SW480 (cell line): ENCODE data around the gene ERI3.

ENCODE experiments used
- DNase-seq: peaks from one replicate; pipeline ENCODE4 v3.0.0-alpha.2; 2016; ENCODE audit warnings: low spot score

The ERI3 gene

DNA sequence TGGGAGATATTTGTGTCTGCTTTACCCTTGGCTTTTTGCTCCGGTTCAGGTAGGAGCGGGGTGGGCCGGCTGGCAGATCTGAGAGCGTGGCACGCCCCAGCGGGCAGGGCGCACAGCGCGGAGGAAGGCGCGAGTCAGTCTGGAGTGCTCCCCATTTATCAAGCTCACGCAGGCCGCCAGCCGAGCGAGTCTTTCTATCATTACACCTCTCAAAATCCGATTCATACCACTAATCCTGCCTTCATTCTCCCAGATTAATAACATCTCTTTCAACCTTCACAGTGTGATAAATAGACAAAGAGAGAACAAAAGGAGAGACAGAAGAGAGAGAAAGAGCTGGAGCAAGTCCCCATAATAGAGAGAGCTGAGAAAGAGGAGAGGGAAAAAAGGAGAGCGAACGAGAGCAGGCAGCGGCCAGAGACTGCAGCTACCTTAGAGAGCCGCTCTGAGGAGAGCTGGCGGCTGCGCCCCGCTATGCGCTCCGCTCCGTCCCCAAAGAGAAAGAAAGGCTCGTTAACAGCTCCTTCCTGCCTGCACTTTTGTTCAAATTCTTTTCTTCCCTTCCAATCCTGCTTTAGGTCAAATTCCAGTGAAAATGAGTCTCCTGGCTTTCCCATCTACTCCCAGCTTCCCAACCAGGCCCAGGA lies 93.8 kb downstream of the ERI3 start:
- DNase-seq, result no peak

DNA sequence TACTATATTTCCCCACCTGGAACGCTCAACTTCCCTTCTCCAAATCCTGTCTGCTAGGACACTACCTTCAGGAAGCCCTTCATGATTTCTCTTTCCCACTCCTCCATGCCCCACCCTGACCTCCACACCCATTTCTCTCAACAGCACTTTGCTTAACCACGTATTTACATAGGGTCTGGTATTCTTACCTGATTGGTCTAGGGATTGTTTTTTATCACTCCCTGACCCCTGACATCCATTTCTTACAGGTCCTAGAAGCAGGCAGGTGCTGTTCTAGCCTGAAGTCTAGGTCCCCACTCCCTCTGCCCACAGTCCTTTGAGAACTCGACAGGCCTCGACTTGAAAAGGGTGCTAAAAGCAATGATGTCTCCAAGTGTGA lies 94.3 kb downstream of the ERI3 start:
- DNase-seq, result peak; percentile 15

DNA sequence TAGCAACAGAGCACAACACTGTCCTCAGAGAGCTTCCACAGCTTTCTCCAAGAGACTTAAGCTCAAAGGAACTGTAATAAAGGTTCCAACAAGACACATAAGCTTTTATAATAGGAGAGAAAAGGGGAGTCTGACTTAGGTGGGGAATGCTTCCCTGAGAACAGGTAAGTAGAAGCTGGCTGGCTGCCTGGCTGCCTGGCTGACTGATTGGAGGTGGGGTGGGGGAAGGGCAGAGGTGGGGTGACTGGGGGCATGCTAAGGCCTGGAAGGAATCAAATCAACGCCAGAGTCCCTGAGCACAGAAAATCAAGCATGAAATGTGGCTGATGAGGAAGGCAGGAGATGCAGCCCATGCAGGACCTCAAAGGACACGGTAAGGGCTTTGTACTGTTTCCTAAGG lies 96.0 kb downstream of the ERI3 start:
- no peak for DNase-seq

DNA sequence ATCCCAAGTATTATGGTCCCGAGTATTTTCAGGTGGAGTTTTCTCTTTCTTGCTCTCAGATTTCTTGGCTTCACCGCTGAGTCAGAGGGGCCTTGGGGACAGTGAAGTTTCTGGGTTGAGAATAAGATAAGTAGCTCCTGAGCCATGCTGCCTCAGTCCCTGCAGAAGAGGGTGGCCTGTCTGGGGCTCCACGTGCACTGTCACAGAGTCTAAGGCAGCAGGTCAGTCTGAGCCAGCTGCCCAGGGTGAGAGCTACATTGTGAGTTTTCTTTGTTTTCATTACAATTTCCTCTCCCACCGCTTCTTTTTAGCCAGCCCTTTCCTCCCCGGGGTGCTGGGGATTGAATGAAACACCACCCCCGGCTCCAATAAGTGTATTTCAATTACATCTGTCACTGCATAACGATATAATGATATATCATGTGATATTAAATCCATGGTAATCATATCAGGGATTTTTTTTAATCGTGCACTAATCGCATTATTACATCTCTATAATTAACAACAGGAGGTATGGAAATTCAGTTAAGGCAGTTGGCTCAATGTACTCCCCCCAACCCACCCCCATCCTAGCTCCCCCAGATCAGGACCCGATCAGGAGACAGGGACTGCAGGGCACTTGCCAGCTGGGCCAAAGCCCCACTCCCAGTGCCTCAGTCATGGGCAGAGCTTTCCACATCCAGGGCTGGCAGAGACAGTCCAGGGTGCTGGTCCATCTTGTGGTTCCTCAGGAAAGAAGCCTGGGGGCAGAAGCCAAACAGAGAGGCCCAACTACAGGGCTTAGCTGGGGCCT lies 98.1 kb downstream of the ERI3 start:
- DNase-seq, result no peak

DNA sequence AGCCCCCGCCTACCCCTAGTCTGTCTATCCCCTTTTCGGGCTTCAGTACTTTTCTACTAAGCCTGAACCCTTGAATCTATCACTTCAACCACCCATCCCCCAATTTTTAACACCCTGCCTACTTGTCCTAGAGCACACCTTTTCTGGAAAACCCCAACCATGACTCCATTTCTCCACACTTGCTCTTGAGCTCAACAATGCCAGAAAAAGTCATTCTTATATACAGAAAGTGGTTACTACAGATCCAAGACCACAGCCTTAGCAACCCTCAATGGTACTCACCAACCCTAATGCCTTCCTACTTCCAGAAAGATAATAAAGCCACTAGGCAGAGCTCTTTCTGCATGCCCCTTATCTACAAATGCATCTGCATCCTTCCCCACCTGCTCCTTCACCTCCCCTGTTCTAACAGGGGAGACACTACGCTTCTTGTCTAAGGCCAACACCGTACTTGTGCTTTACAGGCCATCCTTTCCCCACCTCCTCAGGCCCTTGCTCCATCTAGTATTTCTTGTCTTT lies 100.6 kb downstream of the ERI3 start:
- DNase-seq, result no peak

DNA sequence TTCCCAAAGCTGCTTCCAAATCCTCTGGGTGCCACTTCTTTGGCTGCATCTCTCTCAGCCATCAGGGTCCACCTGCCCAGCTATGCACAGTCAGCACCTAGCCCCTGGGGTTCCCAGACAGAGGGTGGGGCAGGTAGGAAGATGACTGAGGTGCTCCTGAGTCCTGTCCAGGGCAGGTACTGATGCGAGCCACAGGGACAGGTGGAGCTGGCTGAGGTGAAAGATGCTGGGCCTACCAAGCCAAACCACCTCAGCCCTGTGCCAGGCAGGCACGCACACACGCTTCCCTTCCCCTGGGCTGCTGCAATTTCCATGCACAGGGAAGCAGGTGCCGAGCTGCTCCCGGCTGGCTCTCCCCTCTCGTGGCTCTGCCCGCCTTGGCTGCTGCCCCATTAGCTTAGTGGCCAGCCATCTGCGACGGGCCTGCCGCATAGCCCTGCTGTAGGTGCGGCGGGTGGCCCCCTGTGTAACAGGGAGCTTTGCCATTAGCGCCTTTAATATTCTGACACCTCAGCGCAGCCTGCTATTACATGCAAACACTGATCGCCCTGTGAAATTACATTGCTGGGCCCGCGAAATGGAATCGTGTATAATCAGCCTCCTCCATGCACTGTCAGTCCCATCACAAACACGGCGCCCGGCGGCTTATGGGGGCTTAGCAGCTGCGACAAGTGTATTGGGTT lies 102.9 kb downstream of the ERI3 start:
- DNase-seq, result no peak

DNA sequence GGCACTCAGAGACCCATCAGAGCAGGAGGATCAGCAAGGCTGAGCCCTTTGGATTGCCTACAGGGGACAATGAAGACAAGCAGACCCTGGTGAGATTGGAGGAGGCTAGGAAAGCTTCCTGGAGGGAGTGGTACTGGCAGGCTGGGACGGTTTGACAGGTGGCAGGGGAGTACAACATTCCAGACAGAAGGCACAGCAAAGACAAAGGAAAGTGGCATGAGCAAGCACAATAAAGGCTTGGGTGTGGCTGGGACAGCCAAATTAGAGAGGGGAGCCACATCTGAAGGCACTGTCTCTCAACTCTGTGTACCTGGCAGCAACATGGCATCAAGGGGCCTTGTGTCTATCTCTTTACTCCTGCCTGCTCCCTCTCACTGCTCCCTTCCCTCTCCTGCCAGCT lies 103.6 kb downstream of the ERI3 start:
- DNase-seq, result peak; percentile 21

DNA sequence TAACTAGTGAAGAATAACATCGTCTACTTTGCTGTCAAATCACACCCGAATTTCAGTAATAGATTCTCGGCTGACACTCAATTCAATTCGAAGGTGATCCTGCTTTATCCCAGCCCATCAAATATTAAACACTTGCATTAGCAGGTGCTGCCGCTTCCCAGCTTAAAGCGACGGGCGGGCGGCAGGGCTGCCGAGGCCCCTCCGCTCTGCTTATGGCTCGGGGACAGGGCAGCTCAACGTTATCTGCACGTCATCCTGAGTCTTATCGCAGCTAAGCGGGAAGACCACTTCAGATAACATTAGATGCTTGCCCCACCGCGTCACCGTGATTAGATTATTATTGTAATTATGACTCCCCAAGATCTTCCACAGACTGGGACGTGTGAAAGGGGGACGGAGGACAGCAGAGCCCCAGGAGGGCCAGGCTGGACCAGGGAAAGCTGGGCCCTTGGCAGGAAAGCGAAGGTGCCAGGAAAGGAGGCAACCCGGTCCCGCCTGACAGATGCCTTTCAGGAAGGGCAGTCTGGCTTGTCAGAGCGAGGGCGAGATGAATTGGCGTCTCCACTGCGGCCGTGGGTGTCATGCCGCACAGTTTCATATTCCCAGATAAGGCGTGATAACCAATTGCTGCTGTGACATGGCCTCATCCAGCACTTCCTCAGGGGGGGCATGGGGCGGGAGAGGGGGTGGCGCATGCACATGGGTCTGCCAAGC lies 104.8 kb downstream of the ERI3 start:
- no peak for DNase-seq

DNA sequence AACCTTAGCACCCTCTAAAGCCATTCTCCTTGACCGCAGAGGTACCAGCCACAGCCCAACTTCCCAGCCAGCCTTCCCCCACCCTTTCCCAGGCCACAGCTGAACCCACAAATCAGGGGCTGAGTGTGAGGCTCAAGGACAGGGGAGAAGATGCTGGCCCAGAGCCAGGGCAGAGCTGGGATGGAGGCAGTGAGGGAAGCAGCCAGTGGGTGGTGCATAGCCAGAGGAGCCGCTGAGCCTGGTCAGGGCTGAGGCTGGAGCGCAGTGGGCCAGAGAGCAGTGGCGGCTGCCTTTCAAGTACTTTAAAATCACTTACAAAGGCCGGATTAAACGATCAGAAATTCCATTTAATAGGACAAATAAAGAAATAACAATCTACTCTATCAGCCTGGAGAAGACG lies 105.5 kb downstream of the ERI3 start:
- DNase-seq, result no peak

DNA sequence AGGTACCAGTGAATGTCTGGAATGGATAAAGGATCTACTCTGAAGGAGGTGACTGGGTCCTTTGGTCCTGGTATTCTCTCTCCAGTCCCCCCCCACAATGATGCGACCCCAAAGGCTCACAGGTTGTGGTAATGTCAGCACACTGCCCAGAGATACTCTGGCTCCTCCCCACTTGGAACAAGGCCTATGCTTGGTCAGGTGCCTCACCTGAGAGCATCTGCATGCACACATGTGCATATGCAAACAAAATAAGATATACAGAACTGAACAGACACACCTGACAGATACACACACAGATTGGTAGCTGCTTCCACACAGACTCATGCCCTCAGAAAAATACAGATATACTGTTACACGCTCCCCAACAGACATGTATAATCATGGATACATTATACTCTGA lies 108.3 kb downstream of the ERI3 start:
- no peak for DNase-seq

DNA sequence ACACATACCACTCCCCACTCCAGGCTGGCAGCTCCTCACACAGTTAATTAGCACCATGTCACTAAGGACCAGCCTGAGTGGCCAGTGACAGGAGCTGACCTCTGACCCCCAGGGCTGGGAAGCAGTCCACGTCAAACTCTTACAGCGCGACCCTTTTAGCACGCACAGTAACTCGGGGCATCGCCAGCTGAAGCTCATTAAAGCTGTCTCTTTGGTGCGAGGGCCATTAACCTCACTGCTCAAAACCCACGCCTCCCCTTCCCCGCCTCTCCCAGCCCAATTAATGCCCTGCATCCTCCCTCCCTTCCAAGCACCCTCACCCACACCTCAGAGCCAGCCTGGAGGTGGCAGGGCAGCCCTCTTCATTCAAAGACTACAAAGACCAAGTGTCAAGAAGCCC lies 110.1 kb downstream of the ERI3 start:
- no peak for DNase-seq

DNA sequence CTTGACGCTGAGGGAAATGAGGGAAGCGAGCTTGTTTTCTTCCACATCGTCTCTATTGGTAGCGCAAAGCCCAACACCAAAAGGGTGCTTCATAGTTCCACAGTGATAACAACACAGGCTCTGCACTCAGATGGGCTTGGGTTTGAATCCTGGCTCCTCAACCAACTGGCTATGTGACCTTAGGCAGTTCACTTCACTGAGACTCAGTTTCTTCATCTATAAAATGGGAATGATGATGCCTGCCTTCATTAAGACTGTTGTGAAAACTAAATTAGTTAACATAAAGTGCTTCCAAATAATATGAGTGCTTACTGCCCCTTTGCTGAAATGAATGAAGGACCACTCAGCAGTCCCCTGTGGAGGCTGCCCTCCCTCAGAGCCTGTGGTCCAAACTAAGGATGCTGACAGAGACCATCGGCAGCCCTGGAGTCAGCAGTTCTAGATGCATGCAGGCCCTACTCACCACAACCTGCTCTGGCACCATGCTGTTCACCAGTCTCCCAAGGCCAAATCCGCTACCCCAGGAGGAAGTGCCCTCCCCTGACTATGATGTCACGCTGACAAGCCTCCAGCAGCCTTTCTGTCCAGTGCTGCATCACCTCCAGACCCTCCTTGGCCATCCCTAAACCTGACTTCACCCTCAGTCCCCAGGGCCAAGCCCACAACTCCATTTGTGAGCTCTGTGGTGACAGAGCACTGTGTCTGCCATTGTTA lies 111.1 kb downstream of the ERI3 start:
- no peak for DNase-seq

DNA sequence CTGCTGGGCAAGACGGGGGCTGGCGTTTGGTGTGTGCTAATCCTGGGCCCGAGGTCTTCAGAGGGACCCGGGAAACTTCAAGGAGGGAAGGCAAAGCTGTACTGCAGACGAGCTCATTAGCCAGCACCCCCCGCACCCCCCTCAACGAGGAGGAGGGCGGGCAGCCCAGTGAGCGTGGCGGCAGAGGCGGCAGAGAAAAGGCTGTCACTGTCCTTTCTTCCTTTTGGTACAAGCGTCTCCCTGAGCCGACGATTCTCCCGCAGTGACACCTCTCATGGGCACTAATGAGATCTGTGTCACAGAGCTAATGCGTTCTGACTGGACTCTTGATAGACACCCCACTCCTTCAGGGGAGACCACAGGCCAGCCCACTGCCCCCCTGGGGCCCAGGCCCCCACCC lies 112.3 kb downstream of the ERI3 start:
- DNase-seq, result no peak

DNA sequence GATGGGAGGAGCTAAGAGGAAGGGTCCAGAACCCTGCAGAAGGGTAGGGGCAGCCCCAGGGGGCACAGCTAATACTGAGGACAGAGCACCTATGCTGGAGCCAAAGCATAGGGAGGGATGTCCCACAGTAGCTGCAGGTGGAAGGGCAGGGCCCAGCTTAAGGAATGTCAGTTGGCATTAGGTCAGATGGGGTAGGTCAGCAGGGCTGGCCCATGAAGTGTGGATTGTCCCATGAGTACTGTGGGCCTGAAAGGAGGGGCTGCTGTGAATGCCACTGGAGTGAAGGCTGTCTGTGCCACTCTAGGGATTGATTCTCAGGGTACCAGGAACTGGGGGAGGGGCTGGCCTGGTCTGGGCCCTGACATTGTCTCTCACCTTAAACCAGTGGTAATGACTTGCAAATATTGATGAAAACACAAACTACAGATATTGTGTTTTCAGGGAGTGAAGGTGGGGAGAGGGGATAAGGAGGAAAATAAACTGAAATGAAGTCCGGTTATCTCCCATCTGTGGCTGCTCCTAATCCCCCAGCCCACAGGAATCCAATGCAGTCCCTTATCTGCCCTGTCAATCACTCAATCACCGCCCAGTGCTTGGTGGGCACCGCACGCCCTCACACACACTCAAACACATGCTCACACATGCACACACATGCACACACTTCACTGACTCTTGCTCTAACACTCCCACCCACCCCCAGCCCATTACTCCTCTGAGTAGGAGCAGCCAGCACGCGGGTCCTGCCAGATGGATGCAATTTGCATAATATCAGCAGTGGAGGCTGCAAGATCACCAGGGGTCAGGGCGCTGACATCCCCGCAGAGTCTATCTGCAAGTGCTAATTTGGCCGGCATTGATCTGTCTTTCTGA lies 114.0 kb downstream of the ERI3 start:
- DNase-seq, result no peak

DNA sequence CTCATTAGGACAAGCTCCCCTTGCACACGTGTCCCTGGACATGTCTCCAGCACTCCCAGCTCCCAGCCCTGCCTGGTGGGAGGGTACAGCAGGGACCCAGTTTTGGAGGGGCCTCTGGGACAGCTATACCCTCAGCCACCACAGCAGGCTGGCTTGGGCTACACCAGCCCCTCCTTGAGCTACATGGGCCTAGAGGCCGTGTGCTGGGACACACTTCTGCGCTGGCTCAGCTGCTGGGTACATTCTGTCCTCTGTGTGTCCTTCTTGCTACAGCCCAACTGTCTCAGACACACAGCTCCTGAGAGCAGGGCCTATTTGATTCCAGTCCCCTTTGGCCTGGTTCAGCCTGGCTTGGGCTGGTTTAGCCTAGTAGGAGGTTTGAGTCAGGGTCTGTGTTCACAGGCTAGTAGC lies 115.1 kb downstream of the ERI3 start:
- no peak for DNase-seq

DNA sequence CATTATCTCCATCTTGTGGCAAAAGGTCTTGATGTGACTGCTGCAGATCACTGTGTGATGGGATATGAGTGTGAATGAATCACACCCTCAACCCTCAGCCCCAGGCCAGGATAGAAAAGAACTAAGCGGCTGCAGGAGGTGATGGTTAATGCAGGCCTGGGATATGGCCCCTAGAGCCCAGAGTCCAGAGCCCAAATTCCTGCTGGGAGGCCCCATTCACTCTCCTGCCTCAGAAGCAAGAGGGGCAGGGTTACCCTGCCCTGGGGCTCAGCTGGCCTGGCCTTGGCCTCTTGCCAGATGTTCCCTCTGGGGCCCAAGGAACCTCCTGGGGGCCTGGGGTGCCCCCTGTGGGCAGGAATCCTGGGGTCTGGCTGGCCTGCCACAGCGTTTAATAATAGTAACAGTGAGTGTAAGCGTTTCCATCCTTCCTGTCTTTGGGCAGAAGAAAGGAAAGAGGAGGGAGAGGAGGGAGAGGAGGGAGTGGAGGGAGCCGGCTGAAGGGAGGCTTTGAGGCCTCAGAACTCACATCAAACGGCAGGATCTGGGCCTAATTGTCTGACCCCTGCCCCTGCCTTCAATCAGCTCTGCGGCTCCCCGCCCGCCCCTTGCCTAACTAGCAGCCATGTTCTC lies 115.6 kb downstream of the ERI3 start:
- DNase-seq, result no peak

DNA sequence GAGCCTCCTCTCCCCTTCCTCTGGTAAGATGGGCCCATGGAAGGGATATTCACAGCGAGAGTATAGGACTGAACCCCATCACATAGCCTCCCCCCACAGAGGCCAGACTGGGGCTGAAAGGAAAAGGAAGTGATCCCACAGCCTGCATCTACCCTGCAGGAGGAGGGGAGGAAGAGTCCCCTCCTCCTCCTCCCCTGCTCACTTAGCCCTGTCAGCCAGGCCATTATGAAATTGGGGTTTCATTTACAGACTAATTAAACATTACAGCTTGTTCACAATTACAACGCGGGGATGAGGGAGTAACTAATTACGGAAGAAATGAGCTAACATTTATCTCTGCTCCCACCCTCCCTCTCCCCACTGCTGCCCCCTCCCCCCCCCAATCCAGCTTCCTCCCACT lies 116.4 kb downstream of the ERI3 start:
- DNase-seq, result no peak

DNA sequence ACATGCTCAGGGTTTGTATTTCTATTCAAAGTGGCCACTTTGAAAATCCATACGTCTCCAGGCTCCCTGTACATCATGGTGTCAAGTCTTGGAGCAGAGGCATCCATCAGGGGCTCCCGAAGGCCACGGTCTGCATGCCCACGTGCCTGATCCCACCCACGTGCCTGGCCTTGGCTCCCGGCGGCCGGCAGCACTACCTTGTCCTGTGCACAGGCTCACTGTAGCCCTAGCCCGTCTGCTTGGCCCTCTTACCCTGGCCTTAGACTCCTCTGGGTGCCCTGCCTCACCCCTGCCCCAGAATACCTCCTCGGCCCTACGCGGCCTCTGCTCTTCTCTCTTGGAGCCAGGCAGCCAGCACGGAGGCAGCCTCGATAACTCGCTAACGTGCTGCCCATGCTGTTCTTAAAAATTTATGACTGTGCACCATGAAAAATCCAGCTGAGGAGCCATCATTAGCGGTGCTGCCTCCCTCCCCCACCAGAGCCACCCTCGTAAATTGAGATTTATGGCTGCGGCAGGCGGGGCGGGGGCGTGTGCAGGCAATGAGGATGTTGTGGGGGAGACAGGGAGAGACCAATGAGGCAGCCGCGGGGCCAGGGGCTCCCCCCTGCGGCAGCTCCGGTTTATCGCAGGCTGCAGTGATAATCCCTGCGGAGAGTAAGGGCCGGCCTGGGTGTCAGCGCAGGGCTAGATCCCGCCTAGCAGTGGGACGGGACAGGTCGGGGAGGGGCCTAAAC lies 117.2 kb downstream of the ERI3 start:
- DNase-seq, result no peak

DNA sequence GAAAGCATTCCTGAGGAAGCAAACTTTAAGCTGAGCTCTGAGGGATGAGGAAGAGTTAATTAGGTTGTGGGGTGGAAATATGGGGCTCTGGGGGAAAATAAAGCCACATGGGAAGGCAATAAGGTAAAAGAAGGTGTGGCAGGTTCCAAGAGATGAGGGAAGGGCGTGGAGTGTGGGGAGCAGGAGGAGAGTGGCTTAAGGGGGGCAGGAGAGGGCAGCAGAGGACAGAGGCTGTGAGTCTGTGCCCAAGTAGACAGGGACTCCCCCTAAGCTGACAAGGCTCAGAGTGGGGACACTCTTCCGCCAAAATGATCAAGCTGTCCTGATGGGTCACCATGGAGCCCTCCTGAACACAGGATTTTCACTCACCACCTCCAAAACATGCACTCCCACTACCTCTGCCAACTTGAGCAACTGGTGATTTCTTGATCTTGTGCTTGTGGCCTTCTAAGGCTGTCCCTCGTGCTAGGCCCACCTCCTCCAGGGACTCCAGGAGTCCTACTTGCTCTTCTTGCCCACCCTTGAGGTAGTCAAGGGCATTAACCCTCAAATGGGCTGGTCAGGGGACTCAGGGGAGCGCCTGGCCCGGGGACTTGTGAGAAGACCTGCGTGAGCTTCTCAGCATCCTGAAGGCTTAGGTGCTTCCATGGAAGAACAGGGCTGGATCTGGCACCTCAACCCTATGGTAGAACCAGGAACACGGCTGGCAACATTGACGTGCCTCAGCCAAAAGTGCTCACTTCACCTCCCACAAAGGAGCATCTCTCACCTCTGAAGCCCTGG lies 118.4 kb downstream of the ERI3 start:
- no peak for DNase-seq
